ENCODE results near the gene MARCOL.

DNA sequence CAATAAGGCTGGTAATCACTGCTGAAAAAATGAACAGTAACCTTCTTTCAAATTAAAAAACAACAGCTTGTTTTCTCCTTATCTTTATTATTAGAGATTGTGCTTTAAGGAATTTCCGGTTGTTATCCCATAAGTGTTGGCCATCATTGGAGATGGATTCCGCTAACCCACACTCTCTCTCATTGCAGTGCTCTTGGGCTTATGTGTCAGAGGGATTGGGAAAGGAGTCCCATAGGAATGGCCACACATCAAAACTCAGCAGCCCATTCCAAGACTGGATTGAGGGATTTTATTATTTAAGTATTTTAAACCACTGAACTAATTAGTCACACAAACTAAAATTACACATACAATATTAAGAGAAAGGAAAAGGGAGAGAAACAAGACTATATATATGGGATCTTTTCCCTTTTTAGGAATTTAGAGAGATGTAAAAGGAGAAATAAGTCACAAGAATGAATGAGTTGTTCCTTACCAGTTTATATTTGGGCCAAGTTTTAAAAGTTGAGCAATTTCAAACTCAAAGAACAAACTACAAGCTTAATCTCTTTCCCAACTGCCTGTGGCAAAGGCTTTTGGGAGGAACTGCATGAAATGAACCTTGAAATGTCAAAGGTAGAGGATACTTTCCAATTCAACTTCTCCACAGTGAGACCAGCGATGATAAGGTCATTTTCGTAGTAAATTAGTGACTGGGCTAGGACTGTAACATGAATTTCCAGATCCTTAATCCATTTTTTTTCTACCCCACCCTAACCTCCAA lies 33.1 kb upstream of the MARCOL start:
- TF ChIP-seq, protein P1, sequence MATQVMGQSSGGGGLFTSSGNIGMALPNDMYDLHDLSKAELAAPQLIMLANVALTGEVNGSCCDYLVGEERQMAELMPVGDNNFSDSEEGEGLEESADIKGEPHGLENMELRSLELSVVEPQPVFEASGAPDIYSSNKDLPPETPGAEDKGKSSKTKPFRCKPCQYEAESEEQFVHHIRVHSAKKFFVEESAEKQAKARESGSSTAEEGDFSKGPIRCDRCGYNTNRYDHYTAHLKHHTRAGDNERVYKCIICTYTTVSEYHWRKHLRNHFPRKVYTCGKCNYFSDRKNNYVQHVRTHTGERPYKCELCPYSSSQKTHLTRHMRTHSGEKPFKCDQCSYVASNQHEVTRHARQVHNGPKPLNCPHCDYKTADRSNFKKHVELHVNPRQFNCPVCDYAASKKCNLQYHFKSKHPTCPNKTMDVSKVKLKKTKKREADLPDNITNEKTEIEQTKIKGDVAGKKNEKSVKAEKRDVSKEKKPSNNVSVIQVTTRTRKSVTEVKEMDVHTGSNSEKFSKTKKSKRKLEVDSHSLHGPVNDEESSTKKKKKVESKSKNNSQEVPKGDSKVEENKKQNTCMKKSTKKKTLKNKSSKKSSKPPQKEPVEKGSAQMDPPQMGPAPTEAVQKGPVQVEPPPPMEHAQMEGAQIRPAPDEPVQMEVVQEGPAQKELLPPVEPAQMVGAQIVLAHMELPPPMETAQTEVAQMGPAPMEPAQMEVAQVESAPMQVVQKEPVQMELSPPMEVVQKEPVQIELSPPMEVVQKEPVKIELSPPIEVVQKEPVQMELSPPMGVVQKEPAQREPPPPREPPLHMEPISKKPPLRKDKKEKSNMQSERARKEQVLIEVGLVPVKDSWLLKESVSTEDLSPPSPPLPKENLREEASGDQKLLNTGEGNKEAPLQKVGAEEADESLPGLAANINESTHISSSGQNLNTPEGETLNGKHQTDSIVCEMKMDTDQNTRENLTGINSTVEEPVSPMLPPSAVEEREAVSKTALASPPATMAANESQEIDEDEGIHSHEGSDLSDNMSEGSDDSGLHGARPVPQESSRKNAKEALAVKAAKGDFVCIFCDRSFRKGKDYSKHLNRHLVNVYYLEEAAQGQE (IDR thresholded peaks at IDR 0.05; ENCODE audit: insufficient read depth in 1 of 2, low read depth in 2 of 2, low read length in 2 of 2), result no peak
- TF ChIP-seq TAF1 (IDR thresholded peaks at IDR 0.05; ENCODE audit: borderline replicate concordance, insufficient read depth, low read length), result no peak
- no peak for TF ChIP-seq POLR2AphosphoS5 (IDR thresholded peaks at IDR 0.05; ENCODE audit: low read depth, low read length)

All from PFSK-1 (cell line).